HEK293T (cell line): Measurements from ENCODE around the gene FAM124B.
"Not testable (repeated sequence)": the region's sequence is repeated elsewhere in the genome, so short reads cannot be mapped to it uniquely, and the experiment has no call there.

ENCODE experiments used
- CTCF ChIA-PET: fragments of 350-600 bp; formaldehyde crosslinking; extraction: SDS; loops from one replicate; lab custom pipeline; 2021; ENCODE audit warnings: antibody characterized with exemption, inconsistent platforms; lab: Yijun Ruan, JAX
- POLR2A ChIA-PET: fragments of 350-600 bp; formaldehyde crosslinking; extraction: SDS; loops from one replicate; lab custom pipeline; 2020; ENCODE audit warnings: antibody characterized with exemption, inconsistent platforms; lab: Yijun Ruan, JAX
- DNase-seq: peaks from one replicate; pipeline ENCODE4 v3.0.0; 2012; ENCODE audit warnings: mixed read lengths; ENCODE audit errors: extremely low spot score
- ARNT ChIP-seq: fragments of 450-650 bp; IDR thresholded peaks from 2 replicates; pipeline ENCODE4 v1.6.1; 2017; ENCODE audit warnings: mild to moderate bottlenecking
- BHLHE40 ChIP-seq: fragments of 450-650 bp; IDR thresholded peaks from 2 replicates; pipeline ENCODE4 v1.6.1; 2016; ENCODE audit warnings: mild to moderate bottlenecking, moderate library complexity, borderline replicate concordance
- CTBP1 ChIP-seq: fragments of 450-650 bp; IDR thresholded peaks from 2 replicates; pipeline ENCODE4 v1.6.1; 2016; ENCODE audit warnings: borderline replicate concordance
- ELF4 ChIP-seq: fragments of 450-650 bp; IDR thresholded peaks from 2 replicates; pipeline ENCODE4 v1.6.1; 2017; ENCODE audit warnings: antibody characterized with exemption
- FOXA1 ChIP-seq: fragments of 450-650 bp; IDR thresholded peaks from 2 replicates; pipeline ENCODE4 v1.6.1; 2016; ENCODE audit warnings: mild to moderate bottlenecking
- FOXK2 ChIP-seq: fragments of 450-650 bp; IDR thresholded peaks from 2 replicates; pipeline ENCODE4 v1.6.1; 2016; ENCODE audit warnings: mild to moderate bottlenecking
- FOXM1 ChIP-seq: fragments of 450-650 bp; IDR thresholded peaks from 2 replicates; pipeline ENCODE4 v1.6.1; 2017; ENCODE audit warnings: mild to moderate bottlenecking, borderline replicate concordance
- HDGF ChIP-seq: fragments of 450-650 bp; IDR thresholded peaks from 2 replicates; pipeline ENCODE4 v1.6.1; 2017; ENCODE audit warnings: antibody characterized with exemption, borderline replicate concordance
- L3MBTL2 ChIP-seq: fragments of 450-650 bp; conservative IDR thresholded peaks from 2 replicates; pipeline ENCODE4 v1.6.1; 2016; ENCODE audit warnings: mild to moderate bottlenecking
- LEF1 ChIP-seq: fragments of 450-650 bp; IDR thresholded peaks from 2 replicates; pipeline ENCODE4 v1.6.1; 2017; ENCODE audit warnings: mild to moderate bottlenecking, borderline replicate concordance
- NFRKB ChIP-seq: fragments of 450-650 bp; IDR thresholded peaks from 2 replicates; pipeline ENCODE4 v1.6.1; 2016; ENCODE audit warnings: mild to moderate bottlenecking, moderate library complexity
- SP1 ChIP-seq: fragments of 450-650 bp; IDR thresholded peaks from 2 replicates; pipeline ENCODE4 v1.6.1; 2017
- SUZ12 ChIP-seq: fragments of 450-650 bp; IDR thresholded peaks from 2 replicates; pipeline ENCODE4 v1.6.1; 2016; ENCODE audit warnings: mild to moderate bottlenecking
- TARDBP ChIP-seq: fragments of 450-650 bp; IDR thresholded peaks from 2 replicates; pipeline ENCODE4 v1.6.1; 2016
- ZNF384 ChIP-seq: fragments of 450-650 bp; IDR thresholded peaks from 2 replicates; pipeline ENCODE4 v1.6.1; 2016
- TF ChIP-seq, protein P1 (sequence below): fragments of 450-650 bp; IDR thresholded peaks from 2 replicates; pipeline ENCODE4 v1.6.1; 2016

Gene FAM124B

DNA sequence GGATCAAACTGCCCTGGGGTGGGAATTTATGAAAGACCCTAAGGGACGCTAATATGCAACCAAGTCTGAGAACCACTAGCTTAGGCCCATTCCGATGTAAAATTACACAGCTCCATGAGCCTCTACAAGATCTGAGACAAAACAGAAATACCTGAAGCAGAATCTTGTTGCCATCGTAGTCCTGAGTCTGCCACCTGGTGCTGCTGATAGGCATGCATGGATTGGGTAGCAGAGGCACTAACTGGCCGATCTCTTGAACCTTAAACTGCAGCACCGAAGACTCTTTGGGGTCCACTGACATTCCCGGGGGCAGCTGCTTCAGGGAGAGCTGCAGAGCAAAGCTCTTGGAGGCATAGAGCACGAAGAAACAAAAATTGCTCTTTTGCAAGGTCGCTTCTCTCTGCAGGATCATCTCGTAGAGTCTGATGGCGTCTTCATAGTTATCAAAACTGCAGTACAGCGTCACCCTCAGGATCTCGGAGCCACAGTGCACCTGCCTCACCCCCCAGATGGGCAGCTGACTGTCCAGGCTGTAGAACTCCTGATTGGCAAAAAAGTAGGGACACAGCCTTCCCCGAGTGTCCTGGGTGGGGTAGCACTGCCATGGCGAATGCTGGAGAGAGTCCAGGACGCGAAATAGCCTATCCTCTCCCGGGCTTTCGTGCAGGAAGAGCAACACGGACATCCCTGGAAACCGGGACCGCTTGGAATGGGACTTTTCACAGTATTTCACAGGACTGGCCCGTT is 848 bp downstream of the FAM124B start:
- ChIA-PET CTCF (no interaction called here), POLR2A (no interaction called here)
- no peak for DNase-seq
- no peak for TF ChIP-seq LEF1
- no peak for TF ChIP-seq FOXM1

DNA sequence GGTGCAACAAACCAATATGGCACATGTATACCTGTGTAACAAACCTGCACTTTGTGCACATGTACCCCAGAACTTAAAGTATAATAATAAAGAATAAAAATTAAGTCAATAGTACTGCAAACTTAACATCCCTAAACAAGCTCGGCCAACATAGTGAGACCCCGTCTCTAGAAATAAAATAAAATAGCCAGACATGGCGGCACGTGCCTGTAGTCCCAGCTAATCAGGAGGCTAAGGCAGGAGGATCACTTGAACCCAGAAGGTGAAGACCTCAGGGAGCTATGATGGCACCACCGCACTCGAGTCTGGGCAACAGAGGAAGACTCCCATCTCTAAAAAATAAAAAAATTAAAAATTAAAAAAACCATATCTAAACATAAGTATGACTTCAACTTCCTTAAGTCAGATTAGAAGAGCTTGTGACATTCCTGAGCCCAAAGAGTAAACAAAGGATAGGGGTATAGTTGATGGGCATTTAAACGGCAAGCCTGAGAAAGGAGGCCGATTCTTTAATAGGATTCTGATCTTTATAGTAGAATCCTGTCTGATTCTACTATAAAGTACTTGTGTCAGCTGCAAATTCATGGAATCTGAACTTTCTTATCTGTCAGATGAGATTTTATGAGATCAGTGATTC is 1.6 kb downstream of the FAM124B start:
- ChIA-PET CTCF (no interaction called here), POLR2A (no interaction called here)
- no peak for DNase-seq
- TF ChIP-seq BHLHE40 (no peak), HDGF (no peak)

DNA sequence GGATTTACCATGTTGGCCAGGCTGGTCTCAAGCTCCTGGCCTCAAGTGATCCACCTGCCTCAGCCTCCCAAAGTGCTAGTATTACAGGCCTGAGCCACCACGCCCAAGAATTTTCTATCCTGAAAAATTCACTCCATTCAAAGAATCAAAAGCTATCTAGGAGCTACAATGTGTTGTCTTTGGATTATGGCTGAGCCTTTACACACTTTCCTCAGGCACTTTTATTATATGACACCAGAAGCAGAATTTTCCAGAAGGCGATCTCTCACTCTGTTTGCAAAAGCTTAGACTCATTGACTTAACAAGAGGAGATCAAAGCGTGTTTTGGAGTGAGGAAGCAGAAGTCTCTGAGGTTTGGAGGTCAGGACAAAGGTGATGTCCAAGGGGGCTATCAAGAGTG is 3.6 kb downstream of the FAM124B start:
- TF ChIP-seq BHLHE40 (no peak), CTBP1 (no peak), HDGF (no peak), SP1 (no peak), FOXM1 (no peak), ZNF384 (no peak)
- TF ChIP-seq, protein P1, sequence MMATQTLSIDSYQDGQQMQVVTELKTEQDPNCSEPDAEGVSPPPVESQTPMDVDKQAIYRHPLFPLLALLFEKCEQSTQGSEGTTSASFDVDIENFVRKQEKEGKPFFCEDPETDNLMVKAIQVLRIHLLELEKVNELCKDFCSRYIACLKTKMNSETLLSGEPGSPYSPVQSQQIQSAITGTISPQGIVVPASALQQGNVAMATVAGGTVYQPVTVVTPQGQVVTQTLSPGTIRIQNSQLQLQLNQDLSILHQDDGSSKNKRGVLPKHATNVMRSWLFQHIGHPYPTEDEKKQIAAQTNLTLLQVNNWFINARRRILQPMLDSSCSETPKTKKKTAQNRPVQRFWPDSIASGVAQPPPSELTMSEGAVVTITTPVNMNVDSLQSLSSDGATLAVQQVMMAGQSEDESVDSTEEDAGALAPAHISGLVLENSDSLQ = no peak
- ChIA-PET CTCF (no interaction called here), POLR2A (no interaction called here)
- no peak for DNase-seq

DNA sequence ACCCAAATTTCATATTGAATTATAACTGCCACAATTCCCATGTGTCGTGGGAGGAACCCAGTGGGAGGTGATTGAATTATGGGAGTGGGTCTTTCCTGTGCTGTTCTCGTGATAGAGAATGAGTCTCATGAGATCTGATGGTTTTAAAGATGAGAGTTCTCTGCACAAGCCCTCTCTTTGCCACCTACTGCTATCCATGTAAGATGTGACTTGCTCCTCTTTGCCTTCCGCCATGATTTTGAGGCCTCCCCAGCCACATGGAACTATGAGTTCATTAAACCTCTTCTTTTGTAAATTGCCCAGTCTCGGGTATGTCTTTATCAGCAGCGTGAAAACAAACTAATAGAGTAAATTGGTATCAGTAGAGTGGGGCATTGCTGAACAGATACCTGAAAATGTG is 4.8 kb downstream of the FAM124B start:
- DNase-seq, CTCF ChIA-PET, POLR2A ChIA-PET: not testable (repeated sequence)

DNA sequence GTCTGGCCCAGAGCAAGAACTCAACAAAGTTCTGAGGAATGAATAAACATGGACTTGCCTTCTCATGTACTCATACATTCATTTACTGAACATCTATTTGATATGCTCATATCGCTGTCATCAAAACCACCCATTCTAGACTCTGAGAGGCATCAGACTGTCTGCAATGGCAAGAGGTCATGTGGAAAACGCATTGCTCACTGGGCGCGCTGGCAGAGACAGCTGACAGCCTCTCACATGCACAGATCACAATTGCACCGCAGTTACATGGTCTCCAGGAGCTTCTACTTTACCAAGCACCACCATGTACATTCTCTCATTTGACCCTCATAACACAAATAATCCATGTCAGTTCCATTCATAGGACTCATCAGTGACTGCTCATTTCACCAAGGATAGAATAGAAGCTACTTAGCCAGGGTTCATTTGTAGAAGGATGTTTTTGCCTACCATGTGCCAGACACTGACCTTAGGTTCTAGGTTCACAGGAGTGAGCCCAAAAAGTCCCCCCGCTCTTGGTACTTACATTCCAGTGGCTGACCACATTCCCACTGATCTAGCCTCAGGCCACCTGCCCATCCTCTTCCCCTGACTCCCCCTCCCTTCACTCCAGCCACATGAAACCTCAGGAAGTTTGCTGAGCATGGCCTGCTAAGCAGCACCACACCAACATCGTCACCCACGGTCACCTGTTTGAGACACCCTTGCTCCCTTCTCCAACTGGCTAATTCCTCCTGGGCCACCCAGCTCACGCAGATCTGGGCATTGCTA is 6.1 kb downstream of the FAM124B start:
- ChIA-PET POLR2A (no interaction called here), CTCF (no interaction called here)
- DNase-seq = no peak
- TF ChIP-seq HDGF (no peak), FOXM1 (no peak), TARDBP (no peak), L3MBTL2 (no peak), SUZ12 (no peak), BHLHE40 (no peak), CTBP1 (no peak), ELF4 (no peak), FOXK2 (no peak), ARNT (no peak), NFRKB (no peak), ZNF384 (no peak), LEF1 (no peak), FOXA1 (no peak)
- TF ChIP-seq, protein P1 = no peak

DNA sequence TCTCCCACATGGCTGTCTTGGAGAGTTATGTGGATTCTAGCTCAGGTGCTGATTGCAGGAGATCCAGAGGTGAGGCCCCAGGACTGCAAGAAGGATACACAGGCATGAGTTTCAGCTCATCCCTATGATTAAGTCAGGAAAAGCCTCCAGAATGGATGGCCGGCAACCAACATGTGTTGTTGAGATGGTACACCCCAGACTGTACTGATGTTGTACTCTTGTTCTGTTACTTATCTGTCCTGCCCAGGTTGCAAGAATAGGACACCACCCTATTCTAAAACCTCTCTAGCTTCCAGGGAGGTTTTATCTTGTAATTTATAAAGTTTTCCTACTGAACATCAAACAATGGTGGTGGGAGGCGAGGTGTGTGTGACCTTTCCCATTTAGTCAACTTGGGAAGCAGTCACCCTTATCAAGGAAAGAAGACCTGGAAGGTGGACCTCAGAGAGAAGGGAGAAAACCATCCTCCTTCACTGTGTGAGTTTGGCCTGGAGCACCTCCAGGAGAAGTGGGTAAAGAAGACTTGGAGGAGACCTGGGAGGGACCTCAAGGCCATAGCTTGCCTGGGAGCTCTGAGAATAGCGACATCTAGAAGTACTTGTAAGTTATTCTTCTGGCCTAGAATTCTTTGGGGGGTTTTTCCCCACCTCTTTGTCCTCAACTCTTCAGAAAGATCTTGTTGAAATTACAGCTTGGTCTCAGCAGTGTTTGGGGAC is 8.6 kb downstream of the FAM124B start:
- POLR2A ChIA-PET = no interaction called here
- TF ChIP-seq SP1 (no peak), ZNF384 (no peak), ARNT (no peak), FOXM1 (no peak)
- no peak for DNase-seq
- CTCF ChIA-PET = no interaction called here

DNA sequence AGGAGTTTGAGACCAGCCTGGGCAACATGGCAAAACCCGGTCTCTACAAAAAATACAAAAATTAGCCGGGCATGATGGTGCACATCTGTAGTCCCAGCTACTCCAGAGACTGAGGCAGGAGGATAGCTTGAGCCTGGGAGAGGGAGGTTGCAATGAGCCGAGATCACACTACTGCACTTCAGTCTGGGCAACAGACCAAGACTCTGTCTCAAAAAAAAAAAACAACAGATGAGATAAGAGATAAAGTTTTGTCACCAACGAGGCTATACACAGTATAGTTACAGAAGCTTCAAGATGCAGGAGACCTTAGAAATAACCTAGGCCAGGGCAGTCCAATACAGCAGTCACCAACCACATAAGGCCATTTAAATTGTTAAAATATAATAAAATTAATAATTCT is 9.4 kb downstream of the FAM124B start:
- no peak for DNase-seq
- CTCF ChIA-PET = no interaction called here
- TF ChIP-seq NFRKB = no peak
- no peak for TF ChIP-seq ARNT
- POLR2A ChIA-PET = no interaction called here

DNA sequence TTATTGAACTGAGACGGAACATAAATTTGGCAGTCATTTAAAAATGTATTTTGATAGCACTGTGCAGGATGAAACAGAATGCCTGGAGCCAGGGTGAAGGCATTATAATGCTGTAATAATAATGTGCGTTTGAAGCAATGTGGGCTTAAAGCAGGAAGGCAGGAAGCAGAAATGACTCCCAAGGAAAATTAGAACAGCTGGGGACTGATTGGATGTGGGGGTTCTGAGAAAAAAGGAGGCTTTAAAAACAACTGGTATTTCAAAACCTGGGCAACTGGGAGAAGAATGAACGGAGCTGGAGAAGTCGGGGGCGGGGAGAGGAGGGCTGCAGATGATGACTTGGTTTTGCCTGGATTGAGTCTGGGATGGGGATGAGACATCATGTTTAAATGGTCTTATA is 12.6 kb downstream of the FAM124B start:
- POLR2A ChIA-PET = no interaction called here
- CTCF ChIA-PET = no interaction called here
- no peak for DNase-seq
- TF ChIP-seq LEF1 (no peak), FOXM1 (no peak), SUZ12 (no peak)
